22Rv1 (cell line): ENCODE measurements around the gene SNRPE.

ENCODE experiments used
- ZFX ChIP-seq: fragments of 450-650 bp; IDR thresholded peaks from 2 replicates; pipeline ENCODE4 v1.6.1; 2017; ENCODE audit warnings: antibody characterized with exemption, borderline replicate concordance
- TF ChIP-seq, protein P1 (sequence below): fragments of 450-650 bp; IDR thresholded peaks from 2 replicates; pipeline ENCODE4 v1.5.1; 2017; ENCODE audit warnings: mild to moderate bottlenecking

- TF ChIP-seq, protein P1, sequence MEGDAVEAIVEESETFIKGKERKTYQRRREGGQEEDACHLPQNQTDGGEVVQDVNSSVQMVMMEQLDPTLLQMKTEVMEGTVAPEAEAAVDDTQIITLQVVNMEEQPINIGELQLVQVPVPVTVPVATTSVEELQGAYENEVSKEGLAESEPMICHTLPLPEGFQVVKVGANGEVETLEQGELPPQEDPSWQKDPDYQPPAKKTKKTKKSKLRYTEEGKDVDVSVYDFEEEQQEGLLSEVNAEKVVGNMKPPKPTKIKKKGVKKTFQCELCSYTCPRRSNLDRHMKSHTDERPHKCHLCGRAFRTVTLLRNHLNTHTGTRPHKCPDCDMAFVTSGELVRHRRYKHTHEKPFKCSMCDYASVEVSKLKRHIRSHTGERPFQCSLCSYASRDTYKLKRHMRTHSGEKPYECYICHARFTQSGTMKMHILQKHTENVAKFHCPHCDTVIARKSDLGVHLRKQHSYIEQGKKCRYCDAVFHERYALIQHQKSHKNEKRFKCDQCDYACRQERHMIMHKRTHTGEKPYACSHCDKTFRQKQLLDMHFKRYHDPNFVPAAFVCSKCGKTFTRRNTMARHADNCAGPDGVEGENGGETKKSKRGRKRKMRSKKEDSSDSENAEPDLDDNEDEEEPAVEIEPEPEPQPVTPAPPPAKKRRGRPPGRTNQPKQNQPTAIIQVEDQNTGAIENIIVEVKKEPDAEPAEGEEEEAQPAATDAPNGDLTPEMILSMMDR: no peak
- TF ChIP-seq ZFX: no peak
Observed at GRCh38 chr1:203899353-203899716, 37.9 kb downstream of the SNRPE start.
